ENCODE results near the gene PTK6.

PTK6 gene

DNA sequence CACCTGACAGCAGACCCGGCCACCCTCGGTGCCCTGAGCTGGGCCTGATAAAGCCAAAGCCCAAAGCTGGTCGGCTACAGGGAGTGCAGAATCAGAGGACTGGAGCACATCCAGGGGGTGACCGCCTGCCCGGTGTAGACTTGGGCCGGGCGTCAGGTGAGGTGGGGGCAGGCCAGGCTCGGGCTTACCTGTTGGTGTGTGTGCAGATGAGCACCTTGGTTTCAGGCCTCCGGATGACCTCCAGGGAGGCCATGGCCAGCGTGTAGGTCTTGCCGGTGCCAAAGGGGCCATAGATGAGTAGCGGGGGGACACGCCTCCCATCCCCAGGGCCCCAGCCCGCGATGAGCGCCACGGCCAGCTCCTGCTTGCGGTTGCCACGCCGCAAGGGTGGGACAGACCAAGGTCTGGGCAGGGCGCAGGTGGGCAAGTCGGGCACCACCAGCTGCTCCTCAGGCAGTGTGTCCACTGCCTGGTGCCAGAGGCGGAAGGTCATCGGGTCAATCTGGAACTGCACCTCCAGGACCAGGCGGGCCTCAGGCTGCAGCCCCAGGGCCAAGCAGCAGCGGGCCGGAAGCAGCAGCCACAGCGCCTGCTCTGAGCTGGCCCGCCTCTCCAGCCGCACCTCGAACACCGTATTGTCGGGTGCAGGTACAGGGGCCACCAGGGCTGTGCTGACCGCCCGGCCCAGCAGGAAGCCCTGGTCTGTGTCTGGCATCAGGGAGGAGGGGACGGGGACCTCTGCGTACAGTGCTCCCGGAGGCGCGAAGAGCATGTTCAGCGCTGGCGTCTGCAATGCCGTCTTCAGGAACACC, 31.2 kb upstream of the PTK6 start:
- no peak for DNase-seq (ENCODE audit: extremely low read depth, low read depth)
- no peak overlapping the region for H3K4me3 ChIP-seq (replicated peaks; ENCODE audit: low read depth, low read length)
- TF ChIP-seq, protein P1, sequence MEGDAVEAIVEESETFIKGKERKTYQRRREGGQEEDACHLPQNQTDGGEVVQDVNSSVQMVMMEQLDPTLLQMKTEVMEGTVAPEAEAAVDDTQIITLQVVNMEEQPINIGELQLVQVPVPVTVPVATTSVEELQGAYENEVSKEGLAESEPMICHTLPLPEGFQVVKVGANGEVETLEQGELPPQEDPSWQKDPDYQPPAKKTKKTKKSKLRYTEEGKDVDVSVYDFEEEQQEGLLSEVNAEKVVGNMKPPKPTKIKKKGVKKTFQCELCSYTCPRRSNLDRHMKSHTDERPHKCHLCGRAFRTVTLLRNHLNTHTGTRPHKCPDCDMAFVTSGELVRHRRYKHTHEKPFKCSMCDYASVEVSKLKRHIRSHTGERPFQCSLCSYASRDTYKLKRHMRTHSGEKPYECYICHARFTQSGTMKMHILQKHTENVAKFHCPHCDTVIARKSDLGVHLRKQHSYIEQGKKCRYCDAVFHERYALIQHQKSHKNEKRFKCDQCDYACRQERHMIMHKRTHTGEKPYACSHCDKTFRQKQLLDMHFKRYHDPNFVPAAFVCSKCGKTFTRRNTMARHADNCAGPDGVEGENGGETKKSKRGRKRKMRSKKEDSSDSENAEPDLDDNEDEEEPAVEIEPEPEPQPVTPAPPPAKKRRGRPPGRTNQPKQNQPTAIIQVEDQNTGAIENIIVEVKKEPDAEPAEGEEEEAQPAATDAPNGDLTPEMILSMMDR (IDR thresholded peaks at IDR 0.05; ENCODE audit: low read depth, low read length, missing control alignments): no peak

DNA sequence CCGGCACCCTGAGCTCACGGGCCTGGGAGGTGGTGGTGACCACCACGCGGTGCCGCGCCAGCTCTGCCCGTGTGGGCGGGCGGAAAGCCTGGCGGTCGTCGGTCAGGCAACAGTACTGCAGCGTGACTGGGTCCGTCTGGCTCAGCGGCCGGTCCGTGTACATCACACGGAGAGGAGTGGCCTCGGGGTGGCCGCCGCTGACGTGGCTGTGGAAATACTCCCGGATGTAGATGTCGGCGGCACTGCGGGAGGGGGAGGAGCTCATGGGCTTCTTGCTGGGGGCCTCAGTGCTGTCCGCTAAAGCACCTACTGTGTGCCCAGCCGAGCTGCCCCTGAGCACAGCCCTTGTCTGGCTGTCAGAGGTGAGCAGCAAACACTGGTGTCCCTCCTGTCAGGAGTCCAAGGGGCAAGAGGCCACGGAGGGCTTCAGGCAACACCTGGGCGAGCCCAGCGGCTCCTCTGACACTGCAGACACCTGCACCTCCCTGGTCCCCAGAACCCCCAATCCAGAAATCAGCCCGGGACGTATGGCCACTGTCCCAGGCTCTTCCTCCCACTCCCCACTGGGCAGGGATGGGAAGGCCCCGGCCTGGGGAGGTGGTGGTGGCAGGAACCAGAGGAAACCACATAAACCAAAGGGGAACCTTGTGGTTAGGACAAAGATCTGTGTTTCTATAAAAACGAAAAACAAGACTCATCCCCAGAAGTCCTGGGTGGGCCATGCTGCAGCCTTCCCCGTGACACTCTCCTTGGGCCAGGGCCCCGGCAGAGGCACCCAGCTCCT, 30.4 kb upstream of the PTK6 start:
- TF ChIP-seq, protein P1 (IDR thresholded peaks at IDR 0.05; ENCODE audit: low read depth, low read length, missing control alignments): no peak
- H3K4me3 ChIP-seq (replicated peaks; ENCODE audit: low read depth, low read length): no peak overlapping the region
- no peak for DNase-seq (ENCODE audit: extremely low read depth, low read depth)

DNA sequence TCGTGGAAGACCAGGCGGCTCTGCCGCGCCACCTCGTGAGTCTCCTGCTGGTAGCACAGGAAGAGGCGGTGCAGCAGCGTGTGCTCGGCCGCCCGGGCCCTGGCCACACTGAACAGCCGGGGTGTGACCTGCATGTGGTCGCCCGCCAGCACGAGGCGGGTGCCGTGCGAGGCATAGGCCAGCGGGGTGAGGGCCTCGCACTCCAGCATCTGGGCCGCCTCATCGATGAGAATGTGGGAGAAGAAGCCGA, 29.9 kb upstream of the PTK6 start:
- DNase-seq (ENCODE audit: extremely low read depth, low read depth): no peak
- H3K4me3 ChIP-seq (replicated peaks; ENCODE audit: low read depth, low read length): no peak overlapping the region
- TF ChIP-seq, protein P1 (IDR thresholded peaks at IDR 0.05; ENCODE audit: low read depth, low read length, missing control alignments): no peak

DNA sequence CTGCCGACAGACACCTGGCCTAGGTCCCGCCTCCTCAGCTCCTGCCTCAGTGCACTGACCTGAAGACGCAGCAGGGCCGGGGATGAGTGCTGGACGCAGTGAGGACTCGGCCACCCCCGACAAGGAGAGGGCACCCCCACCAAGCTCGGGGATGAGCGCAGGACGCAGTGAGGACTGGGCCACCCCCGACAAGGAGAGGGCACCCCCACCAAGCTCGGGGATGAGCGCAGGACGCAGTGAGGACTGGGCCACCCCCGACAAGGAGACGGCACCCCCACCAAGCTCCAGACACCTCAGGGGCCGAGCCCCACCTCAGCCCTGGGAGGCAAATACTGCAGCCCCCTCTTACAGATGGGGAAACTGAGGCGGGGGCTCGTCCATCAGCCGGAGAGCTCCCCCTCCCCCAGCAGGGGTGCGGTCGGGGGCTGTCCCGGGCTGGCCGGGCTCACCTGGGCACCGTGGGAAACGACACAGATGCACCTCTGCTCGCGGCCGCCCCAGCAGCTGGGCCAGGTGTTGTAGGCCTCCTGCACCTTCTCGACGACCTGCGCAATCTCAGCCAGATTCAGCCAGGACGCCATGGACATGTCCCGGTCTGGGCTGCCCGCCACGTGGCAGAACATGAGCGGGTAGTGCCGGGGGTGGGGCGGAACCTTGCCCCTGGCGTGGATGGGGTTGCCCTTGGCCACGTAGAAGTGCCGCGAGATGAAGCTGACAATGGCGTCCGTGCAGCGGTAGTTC, 29.4 kb upstream of the PTK6 start:
- no peak for DNase-seq (ENCODE audit: extremely low read depth, low read depth)
- TF ChIP-seq, protein P1 (IDR thresholded peaks at IDR 0.05; ENCODE audit: low read depth, low read length, missing control alignments): no peak
- H3K4me3 ChIP-seq (replicated peaks; ENCODE audit: low read depth, low read length): no peak overlapping the region

DNA sequence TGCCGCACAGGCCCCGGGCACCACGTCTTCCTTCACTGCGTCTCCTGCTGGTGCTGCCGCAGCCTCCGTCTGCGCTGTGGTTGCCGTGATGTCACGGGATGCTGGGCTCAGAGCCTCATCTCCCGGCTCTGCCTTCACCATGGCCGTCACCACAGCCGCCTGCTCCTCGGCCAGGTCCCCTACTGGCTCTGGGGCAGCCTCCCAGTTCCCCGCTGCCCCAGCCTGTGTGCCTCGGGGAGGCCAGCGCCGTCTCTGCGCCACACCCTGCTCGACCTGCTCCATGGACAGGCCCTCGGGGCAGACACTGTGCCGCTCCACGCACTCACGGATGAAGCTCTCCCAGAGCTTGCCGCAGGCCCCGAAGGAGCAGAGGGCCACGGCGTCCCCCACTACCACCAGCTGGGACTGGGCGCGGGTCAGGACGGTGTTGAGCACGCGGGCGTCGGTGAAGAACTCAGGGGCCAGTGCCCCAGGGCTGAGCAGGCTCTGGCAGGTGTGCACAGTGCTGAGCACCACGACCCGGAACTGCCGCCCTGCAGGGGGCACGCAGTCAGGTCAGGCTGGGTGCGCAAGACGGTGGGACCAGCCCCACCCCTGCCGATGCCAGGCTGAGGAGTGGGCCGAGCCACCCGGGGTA, 28.6 kb upstream of the PTK6 start:
- no peak for DNase-seq (ENCODE audit: extremely low read depth, low read depth)
- no peak overlapping the region for H3K4me3 ChIP-seq (replicated peaks; ENCODE audit: low read depth, low read length)
- TF ChIP-seq, protein P1 (IDR thresholded peaks at IDR 0.05; ENCODE audit: low read depth, low read length, missing control alignments): no peak

DNA sequence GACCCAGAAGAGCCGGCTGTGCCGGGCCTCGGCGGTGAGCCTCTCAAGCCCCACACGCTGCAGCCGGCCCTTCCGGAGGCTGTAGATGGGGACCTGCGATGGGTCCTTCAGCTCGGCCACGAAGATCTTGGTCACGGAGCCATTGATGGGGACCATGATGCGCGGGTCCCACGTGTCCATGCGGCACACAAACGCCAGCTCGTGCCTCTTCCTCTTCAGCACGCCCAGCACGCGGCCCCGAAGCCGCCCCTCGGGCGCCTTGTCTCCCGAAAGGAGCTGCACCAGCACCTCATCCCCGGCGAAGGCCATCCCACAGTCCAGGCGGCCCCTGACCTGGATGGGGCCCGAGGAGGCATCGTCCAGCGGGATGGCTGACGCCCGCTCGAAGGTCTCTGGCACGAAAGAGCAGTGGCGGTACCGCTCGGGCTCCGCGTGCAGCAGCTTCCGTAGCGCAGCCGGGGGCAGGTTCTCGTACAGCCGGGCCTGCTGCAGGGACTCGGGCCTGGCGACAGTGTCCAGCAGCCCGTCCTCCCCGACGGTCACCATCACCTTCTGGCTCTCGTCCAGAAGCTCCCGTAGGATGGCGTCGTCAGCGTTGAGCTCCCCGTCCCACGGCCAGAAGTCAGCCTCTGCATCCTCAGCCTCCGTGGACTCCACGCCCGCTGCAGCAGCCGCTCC, 28.0 kb upstream of the PTK6 start:
- no peak for DNase-seq (ENCODE audit: extremely low read depth, low read depth)
- TF ChIP-seq, protein P1 (IDR thresholded peaks at IDR 0.05; ENCODE audit: low read depth, low read length, missing control alignments): no peak
- no peak overlapping the region for H3K4me3 ChIP-seq (replicated peaks; ENCODE audit: low read depth, low read length)
